ENCODE results near the gene MACIR.
A peak's percentile ranks its signal among the peaks of the same experiment; 100 is the strongest.
"Not testable (repeated sequence)": the region's sequence is repeated elsewhere in the genome, so short reads cannot be mapped to it uniquely, and the experiment has no call there.

MACIR gene, protein sequence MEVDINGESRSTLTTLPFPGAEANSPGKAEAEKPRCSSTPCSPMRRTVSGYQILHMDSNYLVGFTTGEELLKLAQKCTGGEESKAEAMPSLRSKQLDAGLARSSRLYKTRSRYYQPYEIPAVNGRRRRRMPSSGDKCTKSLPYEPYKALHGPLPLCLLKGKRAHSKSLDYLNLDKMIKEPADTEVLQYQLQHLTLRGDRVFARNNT

DNA sequence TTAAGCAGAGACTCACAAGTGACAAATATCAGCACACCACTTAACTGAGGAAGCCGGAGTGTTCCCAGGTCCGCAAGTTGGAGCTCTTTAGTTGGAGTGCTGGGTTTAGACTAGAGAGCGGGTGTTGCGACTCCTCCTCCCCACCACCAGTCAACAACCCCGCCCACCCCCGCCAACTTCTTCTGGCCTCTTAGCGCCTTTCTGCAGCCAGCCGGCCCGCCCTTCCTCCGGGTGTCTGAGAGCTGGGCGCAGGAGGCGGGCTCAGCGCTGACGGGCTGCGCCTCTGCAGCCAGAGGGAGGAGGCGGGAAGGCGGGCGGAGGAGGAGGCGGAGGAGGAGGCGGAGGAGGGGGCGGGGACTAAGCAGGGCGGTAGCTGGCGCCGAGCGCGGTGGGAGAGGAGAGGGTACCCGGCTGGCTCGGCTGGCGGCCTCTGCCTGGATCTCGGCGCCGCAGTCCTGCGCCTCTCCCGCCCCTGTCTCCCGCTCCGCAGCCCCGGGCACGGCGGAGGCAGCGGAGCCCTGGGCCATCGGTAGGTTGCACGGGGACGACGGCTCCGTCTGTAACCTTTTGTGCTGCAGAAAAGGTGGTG lies at the start of gene MACIR:
MACIR (plus strand) TSS at position 396 of the 589 bp plus-strand sequence. CDS start 17,157 bp downstream, outside the sequence.
- peak; percentile 97 for DNase-seq (ENCODE audit: low spot score)

DNA sequence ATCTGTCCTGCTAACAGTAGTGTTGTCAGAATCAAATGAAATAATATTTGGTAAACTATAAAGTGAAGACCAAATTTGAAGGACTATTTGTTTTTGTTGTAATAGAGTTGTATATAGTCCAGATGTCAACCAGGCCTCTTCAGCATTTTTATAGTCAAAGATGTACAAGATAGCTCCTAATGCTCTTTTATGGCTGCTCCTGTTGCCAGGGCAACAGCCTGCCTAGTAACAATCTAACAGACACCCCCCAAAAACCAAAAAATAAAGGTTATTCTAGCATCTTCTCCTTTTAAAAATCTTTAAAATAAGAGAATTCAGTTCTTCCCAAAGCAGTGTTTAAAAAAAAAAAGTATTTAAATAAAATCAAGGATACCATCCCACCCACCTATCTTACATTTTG lies 49.5 kb upstream of the MACIR start:
- DNase-seq (ENCODE audit: low spot score): no peak

DNA sequence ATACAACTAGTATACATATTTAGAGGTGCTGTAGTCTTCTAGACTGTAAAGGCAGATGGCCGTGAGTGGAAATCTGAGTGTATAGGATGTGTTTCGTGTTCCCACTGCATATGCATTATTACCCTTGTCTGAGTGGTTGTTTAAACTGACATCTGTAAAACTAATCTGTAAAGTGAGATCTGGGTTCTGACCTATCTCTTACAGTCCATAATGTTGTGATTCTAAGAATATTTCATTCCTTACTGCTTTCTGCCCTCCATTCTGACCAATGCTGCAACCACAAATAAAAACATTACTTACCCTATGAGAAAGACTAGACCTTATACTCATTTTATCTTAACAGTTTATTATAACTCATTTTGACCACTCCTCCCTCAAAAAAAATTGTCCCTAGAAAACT lies 47.6 kb upstream of the MACIR start:
- no peak for DNase-seq (ENCODE audit: low spot score)

DNA sequence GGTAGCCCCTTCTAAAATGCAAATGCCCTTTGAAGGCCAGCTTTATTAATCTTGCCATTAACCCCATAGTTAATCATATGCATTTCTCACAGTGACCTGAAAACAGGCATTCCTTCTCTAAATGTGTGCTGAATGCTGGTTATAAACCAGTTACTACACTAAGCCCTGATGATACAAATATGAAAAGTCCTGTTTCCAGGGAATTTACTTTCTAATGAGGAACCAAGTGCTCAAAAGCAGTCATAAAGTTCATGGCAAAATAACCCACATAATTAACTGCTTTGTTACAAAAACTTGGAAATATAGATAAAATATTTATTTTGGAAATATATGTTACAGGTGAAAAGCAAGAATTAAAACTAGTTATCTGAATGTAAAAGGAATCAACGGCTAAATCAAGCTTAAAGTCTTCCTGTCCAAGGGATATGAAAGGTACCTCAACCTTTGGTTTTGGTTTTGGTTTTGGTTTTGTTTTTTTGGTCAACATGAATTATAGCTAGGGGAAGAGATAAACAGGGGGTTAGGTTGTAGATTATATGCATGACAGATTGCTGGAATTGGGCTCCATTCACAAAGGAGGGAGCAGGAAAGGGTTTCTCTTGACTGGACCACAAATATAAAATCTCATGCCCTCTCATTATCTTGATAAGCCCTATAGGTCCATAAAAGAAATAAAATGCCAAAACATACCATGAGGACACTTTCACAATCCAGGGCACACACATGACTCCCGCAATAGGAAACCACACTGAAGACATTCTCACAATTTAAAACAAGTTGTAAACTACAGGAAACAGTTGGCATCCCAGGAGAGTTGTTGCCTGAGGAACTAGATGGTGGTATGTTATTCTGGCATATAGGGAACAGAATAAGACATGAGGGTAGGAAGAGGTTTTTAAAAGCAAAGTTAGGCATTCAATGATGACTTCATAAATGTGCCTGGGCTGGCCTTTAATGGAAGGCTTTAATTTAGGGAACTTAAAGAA lies 46.7 kb upstream of the MACIR start:
- peak; percentile 13 for DNase-seq (ENCODE audit: low spot score)

DNA sequence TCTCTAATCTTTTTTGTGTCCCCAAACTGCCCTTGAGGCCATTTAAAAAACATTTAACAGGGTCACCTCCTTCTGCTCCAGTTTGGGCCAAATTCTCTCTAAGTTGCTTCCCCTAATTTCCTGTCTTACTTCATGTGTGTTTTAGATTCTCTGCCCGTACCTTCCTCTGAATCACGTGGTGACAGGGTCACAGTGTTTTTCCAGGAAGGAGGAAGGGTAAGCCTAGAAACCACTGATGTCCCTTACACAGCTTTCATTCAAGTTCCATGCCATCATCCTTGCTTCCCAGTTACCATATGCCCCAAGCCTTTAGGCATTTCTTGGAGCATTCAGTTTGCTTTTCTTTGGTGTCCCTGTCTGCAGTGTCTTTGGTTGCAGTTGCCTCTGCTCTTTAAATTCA lies 42.4 kb upstream of the MACIR start:
- no peak for DNase-seq (ENCODE audit: low spot score)

DNA sequence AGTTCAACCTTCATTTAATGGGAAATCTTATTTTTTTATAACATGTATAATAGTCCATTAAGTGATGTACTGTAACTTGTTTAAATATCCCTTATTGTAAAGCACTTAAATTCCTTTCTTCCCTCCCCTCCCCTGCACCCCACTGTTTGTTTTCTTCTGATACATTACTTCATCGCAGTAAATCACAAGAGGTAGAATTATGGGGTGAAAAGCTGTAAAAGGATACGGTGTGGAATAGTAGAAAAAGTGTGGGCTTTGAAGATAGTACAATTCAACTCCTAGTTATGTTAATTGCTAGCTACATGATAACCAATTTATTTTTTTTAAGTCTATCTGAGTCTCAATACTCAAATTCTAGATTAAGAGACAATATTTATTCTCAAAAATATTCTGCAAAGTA lies 41.9 kb upstream of the MACIR start:
- DNase-seq (ENCODE audit: low spot score): no peak

DNA sequence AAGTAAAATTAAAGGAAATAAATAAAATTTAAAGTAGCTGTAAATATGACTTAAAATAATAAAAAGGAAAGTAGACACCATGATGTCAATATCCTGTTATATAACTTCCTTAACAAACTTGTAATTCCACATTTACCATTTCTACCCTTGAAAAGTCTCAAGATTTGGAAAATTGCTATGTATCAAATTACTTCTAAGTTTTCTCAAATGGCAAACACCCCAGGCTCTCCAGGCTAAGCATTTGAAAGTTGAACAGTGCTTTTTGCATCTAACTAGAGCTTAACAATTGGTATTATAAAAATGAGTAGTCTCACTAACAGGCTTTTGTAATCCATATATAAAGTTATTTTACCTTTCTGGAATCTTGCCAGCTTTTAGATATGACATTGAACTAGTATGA lies 41.5 kb upstream of the MACIR start:
- DNase-seq (ENCODE audit: low spot score): no peak

DNA sequence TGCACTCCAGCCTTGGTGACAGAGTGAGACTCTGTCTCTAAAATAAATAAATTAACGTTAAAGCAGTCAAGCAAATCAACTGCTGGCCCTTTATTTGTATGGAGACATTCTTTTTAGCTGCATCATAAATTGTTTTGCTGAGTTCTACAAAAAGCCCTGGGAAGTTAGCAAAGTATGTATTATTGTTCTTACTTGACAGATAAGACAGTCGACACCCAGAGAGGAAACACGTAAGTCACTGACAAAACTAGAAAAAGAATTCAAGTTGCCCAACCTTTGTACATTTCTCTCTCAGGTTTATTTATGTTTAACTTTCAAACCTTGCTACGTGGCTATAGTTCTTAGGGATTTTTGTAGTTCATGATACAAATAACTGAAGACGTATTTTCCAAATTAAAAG lies 40.4 kb upstream of the MACIR start:
- DNase-seq (ENCODE audit: low spot score): no peak

DNA sequence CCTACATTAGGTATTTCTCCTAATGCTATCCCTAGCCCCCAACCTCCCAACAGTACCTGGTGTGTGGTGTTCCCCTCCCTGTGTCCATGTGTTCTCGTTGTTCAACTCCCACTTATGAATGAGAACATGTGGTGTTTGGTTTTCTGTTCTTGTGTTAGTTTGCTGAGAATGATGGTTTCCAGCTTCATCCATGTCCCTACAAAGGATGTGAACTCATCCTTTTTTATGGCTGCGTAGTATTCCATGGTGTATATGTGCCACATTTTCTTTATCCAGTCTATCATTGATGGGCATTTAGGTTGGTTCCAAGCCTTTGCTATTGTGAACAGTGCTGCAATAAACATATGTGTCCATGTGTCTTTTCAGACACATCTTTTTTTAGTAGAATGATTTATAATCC lies 39.5 kb upstream of the MACIR start:
- DNase-seq (ENCODE audit: low spot score): not testable (repeated sequence)

DNA sequence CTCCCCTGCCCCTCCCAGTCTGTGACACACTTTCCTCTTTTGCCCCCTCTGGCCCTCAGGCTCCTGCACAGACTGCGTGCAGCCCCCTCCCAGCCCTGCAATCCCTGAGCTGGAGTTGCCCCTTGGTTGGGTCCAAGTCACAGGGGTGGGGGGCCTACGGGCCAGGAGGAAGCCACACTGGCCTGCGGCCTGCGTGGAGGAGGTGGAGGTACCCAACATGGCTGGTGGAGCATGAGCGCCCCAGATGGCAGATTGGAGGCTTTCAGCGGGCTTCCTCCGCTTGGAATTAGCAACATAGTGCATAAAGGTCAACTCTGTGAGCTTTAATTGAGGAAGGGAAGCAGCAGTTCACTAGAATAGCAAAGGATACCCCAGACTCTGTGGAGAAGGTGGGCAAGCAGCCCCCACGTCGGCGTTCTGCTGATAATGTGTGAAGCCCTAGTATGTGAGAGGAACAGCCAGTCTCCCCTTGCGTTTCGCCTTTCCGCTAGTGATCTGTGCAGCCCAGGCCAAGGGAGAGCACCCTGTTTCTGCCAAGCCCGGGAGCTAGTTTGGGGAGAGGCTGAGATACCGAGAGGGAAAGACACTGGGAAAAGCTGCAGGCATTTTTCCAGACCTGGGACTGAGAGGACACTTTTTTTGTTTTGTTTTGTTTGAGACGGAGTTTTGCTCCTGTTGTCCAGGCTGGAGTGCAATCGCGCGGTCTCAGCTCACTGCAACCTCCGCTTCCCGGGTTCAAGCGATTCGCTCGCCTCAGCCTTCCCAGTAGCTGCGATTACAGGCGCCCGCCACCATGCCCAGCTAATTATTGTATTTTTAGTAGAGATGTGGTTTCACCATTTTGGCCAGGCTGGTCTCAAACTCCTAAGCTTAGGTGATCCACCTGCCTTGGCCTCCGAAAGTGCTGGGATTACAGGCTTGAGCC lies 35.3 kb upstream of the MACIR start:
- no peak for DNase-seq (ENCODE audit: low spot score)

DNA sequence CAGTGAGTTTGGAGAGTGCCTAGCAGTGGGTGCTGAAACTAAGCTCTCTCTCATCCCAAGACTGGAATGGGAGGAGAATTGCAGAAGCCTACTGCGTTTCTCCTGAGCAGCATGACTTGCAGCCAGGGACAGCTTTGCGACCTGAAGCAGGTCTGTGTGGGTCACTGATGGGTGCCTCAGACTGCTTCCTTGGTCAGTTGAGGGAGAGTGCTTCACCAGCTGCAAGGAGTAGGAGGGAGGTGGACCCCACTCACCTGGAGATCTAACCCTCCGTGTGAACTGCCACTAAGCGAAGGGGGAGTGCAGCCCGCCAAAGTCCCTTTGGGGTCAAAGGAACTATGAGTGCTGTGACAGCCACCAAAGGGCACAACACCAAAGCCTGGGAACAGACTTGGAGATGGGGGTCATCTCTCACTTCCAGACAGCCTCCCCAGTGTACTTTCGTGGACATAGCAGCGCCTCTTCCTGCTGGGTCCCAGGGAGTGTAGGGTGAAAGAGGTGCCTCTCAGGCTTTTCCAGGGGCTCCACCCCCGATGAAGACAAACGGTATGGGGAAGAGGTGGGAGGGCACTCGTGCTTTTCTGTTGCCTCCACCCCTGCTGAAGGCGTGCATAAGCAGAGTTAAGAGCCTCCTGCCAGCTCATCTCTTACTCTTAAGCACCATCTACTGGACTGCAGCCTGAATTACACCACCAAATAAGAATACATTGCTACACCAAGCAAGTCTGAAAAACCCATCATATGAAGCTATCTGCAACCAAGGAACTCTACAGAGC lies 34.3 kb upstream of the MACIR start:
- DNase-seq (ENCODE audit: low spot score): peak; percentile 80

DNA sequence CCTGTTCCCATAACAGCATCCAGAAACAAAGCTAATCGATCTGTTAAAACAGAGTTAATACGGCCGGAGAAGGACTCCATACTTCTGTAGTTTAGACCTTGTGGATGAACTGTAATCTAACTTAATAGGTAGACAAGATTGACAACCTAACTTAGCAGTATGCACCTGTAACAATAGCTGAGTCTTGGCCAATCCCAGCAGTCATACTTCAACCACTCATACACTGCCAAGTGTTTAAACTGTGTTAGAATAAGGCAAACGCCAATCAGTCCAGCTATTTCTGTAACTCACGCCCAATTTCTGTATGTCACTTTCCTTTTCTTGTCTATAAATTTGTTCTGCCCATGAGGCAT lies 33.7 kb upstream of the MACIR start:
- DNase-seq (ENCODE audit: low spot score): no peak

DNA sequence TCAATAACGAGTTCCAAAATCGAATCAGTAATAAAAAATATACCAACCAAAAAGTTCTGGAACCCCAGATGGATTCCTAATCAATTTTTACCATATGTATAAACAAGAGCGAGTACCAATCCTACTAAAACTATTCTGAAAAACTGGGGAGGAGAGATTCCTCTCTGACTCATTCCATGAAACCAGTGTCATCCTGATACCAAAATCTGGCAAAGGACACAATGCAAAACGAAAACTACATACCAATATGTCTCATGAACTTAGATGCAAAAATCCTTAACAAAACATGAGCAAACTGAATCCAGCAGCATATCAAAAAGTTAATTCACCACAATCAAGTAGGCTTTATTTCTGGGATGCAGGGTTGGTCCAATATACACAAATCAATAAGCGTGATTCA lies 30.5 kb upstream of the MACIR start:
- no peak for DNase-seq (ENCODE audit: low spot score)

DNA sequence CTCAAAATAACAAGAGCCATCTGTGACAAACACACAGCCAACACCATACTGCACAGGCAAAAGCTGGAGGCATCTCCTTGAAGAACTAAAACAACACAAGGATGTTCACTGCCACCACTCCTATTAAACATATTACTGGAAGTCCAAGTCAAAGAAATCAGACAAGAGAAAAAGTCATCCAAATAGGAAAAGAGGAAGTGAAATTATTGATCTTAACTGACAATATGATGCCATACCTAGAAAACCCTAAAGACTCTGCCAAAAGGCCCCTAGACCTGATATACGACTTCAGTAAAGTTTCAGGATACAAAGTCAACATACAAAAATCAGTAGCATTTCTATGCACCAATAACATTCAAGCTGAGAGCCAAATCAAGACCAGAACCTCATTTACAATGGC lies 30.0 kb upstream of the MACIR start:
- DNase-seq (ENCODE audit: low spot score): peak; percentile 13

DNA sequence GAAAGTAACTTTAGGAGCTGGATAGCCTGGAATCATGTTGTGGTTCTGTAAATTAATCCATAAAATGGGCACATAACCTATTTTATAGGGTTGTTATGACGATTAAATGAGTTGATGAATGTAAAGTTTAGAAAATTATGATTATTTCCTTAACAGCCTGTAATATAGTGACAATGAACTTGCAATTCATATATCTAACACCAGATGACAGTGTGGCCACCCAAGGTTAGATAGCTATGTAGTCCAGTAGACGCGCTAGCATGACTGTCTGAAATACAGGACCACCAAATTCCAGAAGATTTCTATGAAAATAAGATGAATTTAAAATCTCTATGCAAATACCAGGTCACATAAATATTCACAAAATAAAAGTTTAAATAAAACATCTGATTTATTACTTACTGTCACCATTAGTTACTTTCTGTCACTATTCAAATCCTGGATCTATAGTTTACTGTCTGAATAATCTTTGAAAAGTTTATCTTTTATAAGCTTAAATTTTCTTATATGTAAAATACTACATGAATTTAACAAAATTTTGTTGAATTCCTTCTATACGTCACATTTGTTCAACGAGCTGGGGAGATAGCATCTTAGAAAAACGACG lies 26.1 kb upstream of the MACIR start:
- DNase-seq (ENCODE audit: low spot score): peak; percentile 60

DNA sequence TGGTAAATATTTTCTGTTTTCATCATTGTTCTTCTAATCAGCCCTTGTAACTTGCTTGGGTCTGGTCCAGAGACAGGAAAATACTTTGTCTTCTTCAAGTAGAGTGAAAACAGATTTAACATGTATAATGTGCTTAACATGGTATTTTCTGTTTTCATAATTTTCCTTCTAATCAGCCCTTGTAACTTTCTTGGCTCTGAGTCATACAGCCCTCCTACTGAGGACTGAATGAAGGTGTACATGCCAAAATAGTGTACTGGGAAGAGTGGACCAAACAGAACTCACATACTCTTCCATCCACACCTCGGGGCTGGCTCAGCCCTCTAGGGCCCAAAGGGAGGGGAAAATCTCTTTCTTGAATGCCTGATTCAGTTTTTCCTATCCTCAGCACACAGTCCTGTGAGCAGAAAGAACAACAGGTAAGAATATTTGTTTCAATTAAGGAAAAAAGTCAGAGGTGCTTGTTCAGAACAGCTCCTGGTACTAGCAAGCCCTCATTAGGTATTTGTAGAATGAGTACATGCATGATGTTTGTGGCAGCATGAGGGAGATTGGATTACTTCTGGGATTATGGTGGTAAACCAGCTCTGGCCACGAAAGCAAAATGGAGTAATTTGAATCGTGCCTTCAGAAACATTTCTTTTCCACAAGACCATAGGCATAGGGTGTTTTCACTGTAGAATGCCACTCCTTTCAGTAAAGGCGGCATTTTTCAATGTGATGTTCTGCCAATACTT lies 24.2 kb upstream of the MACIR start:
- DNase-seq (ENCODE audit: low spot score): no peak

DNA sequence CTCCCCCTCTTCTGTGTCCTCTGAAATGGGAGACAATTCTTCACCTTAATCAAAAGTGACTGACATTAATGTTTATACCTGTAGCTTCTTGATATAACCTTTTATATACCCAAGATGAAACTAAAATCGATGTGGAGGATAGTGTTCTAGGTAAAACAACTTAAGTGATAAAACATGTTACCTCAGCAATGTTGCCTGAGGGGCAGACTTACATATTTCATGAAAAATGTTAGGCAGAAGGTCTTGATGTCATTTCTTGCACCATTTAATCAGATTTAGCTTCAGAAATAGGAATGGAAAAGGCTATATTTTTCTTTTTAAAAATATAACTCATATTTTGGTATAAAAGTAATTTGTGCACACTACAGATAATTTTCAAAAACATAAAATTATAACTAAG lies 22.7 kb upstream of the MACIR start:
- no peak for DNase-seq (ENCODE audit: low spot score)

DNA sequence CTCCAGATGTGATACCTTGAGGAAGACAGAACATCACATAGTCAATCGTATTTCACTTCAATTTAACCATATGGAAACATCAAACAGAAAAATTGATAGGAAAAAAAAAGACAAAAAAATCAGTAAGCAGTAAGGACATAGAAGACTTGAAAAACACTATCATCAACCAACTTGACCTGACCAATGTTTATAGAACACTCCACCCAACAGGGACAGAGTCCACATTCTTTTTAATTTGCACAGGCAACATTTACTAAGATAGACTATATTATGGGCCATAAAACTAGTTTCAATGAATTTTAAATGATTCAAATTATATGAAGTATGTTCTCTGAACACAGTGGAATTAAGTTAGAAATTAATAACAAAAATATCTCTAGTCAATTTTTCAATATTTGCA lies 20.8 kb upstream of the MACIR start:
- DNase-seq (ENCODE audit: low spot score): no peak

DNA sequence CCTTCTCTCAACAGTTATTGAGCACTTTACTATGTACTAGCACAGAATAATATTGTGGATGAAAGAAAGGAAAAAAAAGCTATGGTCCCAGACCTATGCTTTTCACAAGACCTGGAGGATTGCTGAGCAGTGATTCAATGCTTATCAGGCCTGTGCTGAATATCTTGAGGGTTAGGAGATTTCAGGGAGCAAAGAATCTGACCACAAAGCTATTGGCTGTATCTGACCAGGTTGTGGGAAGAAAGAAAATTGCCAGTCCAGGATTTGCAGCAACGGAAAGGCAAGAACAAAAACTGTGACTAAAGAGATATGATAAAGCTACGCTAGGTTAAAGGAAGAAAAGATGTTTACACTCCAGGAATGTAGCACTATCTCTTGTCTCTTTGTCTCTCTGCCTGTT lies 14.9 kb upstream of the MACIR start:
- no peak for DNase-seq (ENCODE audit: low spot score)

DNA sequence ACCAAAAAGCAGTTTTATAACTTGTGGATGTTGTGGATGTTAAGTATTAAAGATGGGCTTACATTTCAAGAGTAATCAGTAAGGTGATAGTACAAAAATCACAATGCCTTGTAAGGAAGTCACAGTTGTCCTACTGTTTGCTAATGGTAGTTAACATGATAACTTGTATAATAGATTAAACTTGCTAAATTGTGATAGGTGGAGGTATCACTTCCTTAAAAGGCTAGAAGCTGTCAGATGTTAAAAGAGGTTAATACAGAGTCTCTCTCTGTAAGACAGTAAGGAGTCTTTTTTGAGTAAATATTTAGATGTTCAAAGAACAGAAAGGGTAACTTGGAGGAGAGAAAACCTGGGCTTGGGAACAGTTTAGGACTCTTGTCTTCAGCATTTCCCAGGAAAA lies 14.2 kb upstream of the MACIR start:
- DNase-seq (ENCODE audit: low spot score): no peak

All from NAMALWA (cell line).